ENCODE data around the gene KCNQ2. TPM values are rescaled to one million over a fixed set of nuclear protein-coding genes. Genes with fewer than 3 reads are reported as not detected.
A peak's percentile ranks its signal among the peaks of the same experiment; 100 is the strongest.

KCNQ2 gene
- total RNA-seq, 1 experiment from 2014 or later = not detected

DNA sequence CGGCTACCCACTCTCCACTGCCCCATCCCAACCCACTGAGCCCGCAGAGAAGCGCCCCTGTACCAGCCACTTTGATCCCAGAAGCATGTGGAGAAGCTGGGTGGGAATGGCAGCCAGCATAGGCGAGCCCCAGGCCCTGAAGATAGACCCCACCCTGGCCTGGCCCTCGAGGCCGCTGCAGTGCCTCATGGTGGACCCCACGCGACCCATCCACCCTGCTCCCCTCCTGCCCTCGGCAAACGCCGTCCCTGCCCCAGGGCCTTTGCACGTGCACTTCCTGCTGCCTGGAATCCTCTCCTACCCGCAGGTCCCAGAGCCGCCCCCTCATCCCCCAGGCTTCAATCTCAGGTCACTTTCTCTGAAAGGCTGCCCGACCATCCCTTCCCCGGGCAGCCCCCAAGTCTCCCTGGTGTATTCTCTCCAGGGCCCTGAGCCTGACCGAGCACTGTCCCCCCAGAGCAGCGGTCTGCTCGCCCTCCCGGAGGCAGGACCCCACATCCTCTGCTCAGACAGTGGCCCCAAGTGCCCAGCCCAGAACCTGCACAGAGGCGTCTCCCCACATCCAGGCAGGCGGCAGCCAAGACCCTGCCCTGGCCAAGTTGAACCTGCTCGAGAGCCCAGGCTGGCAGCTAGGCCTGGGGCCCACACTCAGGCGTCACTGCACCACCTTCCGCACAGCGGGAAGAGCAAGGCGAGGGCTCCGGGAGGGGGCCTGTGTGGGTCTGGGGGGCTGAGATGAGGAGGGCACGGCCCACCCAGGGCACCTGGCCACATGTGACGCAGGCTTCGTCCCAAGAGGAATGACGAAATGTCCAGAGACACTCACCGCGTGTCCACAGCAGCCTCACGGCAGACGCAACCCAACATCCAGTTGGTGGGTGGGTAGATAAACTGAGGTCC is 14.0 kb downstream of the KCNQ2 start:
- no peaks in the 10 kb centered on the region for H3K36me3 ChIP-seq (ENCODE audit: insufficient read depth, low read length)
- no peak overlapping the region for H3K9ac ChIP-seq (ENCODE audit: low read length)
- H3K9me2 ChIP-seq (replicated peaks; ENCODE audit: insufficient read depth, low read length) = no peaks in the 10 kb centered on the region
- H3K4me1 ChIP-seq (ENCODE audit: low read length) = peaks cover 4% of the 10 kb centered on the region; the same call in 1 of the 2 replicates
- H3K27me3 ChIP-seq (ENCODE audit: low read length) = no peaks in the 10 kb centered on the region
- H3K27ac ChIP-seq (ENCODE audit: low read length) = no peak overlapping the region
- H2AFZ ChIP-seq (ENCODE audit: low read length) = no peak overlapping the region
- H3K4me3 ChIP-seq (ENCODE audit: low read length) = no peak overlapping the region
- H4K20me1 ChIP-seq (ENCODE audit: insufficient read depth, low read depth, low read length) = no peaks in the 10 kb centered on the region
- H3K9me3 ChIP-seq (ENCODE audit: low read length) = no peaks in the 10 kb centered on the region
- no peak overlapping the region for H3K4me2 ChIP-seq (ENCODE audit: low read depth, low read length, poor library complexity, severe bottlenecking)
- no peaks in the 10 kb centered on the region for H3K79me2 ChIP-seq (ENCODE audit: low read length)
- no peak for DNase-seq

DNA sequence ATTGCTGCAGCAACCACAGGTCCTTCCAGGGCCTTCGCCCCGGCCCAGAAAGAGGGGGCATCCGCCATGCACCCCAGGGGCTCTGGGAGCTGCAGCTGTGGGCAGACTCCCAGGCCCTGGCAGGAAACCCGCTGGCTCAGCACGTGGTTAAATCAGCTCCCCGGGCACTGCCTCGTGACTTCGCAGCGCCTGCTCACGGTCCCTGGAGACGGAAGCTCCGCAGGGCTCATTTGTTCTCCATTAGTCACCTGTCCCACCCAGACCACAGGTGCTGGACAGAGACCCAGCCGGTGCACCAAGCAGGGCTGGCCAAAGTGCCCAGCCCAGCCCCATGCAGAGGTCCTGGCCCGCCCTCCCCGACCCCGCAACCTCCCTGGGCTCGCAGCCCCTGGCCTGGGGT is 14.7 kb downstream of the KCNQ2 start:
- peak; percentile 52 for DNase-seq

DNA sequence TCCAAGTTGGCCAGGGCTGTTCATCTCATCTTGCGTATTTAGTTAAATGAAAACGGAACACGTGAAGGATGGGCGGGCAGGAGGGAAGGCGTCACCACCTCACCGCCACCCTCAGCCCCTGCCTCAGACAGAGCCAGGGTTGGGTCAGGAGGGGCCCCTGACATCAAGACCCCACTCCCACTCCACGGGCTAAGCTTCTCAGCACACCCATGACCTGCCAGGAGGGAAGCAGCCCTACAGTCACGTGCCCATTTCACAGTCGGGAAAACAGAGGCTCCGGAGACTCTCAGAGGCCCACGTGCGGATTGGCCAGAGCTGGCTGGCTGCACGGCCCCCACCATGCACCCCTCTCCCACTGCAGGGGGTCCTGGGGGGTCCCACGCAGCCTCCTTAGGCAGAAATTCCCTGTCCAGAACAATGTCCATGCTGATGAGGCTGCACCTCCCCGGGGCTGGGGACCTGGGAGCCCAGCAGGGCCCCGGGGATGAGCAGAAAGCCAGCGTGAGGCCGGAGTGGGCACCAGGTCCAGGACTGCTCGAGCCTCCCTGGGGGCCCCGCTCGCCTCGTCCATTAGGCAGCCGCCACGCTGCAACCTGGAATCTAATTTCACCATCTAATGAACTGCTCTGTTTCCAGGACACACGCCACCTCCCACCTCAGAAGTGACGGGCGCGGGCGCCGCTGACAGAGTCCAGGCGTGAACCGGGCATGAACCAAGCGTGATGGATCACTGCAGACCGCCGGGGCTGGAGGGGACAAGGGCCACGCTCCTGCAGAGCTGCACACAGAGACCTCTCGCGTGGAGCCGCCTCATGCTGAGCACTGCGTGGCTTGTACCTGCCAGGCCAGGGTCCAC is 15.8 kb downstream of the KCNQ2 start:
- Histone ChIP-seq H3K27me3 (ENCODE audit: low read length) (no peaks in the 10 kb centered on the region), H2AFZ (ENCODE audit: low read length) (no peak overlapping the region), H3K27ac (ENCODE audit: low read length) (no peak overlapping the region), H3K9me3 (ENCODE audit: low read length) (no peaks in the 10 kb centered on the region), H3K36me3 (ENCODE audit: insufficient read depth, low read length) (no peaks in the 10 kb centered on the region), H3K9ac (ENCODE audit: low read length) (no peak overlapping the region), H3K4me3 (ENCODE audit: low read length) (no peak overlapping the region), H3K4me1 (ENCODE audit: low read length) (peaks cover 4% of the 10 kb centered on the region; the same call in 1 of the 2 replicates), H3K79me2 (ENCODE audit: low read length) (no peaks in the 10 kb centered on the region), H4K20me1 (ENCODE audit: insufficient read depth, low read depth, low read length) (no peaks in the 10 kb centered on the region), H3K4me2 (ENCODE audit: low read depth, low read length, poor library complexity, severe bottlenecking) (no peak overlapping the region), H3K9me2 (replicated peaks; ENCODE audit: insufficient read depth, low read length) (no peaks in the 10 kb centered on the region)
- no peak for DNase-seq

More for the DNA sequence above, 14.7 kb downstream of the KCNQ2 start:
- Histone ChIP-seq H3K27ac (ENCODE audit: low read length) (no peak overlapping the region), H3K4me1 (ENCODE audit: low read length) (peaks cover 4% of the 10 kb centered on the region; the same call in 1 of the 2 replicates), H3K4me2 (ENCODE audit: low read depth, low read length, poor library complexity, severe bottlenecking) (no peak overlapping the region), H2AFZ (ENCODE audit: low read length) (no peak overlapping the region), H3K79me2 (ENCODE audit: low read length) (no peaks in the 10 kb centered on the region), H3K9ac (ENCODE audit: low read length) (no peak overlapping the region), H3K9me3 (ENCODE audit: low read length) (no peaks in the 10 kb centered on the region), H3K4me3 (ENCODE audit: low read length) (no peak overlapping the region), H3K27me3 (ENCODE audit: low read length) (no peaks in the 10 kb centered on the region), H3K36me3 (ENCODE audit: insufficient read depth, low read length) (no peaks in the 10 kb centered on the region), H3K9me2 (replicated peaks; ENCODE audit: insufficient read depth, low read length) (no peaks in the 10 kb centered on the region), H4K20me1 (ENCODE audit: insufficient read depth, low read depth, low read length) (no peaks in the 10 kb centered on the region)

DNA sequence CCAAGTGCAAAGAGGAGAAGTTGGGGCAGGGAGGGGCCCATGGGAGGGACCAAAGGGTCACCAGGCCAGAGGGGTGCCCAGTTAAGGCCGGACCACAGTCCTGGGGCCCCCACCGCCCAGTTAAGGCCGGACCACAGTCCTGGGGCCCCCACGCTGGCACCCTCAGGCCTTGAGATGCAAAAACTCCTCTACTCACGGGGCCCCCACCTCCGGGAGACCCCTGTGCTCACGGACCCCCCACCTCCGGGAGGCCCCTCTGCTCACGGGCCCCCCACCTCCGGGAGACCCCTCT is 16.9 kb downstream of the KCNQ2 start:
- Histone ChIP-seq H3K4me2 (ENCODE audit: low read depth, low read length, poor library complexity, severe bottlenecking) (no peak overlapping the region), H3K9me2 (replicated peaks; ENCODE audit: insufficient read depth, low read length) (no peaks in the 10 kb centered on the region), H3K9me3 (ENCODE audit: low read length) (no peaks in the 10 kb centered on the region), H4K20me1 (ENCODE audit: insufficient read depth, low read depth, low read length) (no peaks in the 10 kb centered on the region), H3K4me1 (ENCODE audit: low read length) (peaks cover 4% of the 10 kb centered on the region; the same call in 1 of the 2 replicates), H3K27ac (ENCODE audit: low read length) (no peak overlapping the region), H3K27me3 (ENCODE audit: low read length) (no peaks in the 10 kb centered on the region), H2AFZ (ENCODE audit: low read length) (no peak overlapping the region), H3K9ac (ENCODE audit: low read length) (no peak overlapping the region), H3K36me3 (ENCODE audit: insufficient read depth, low read length) (no peaks in the 10 kb centered on the region), H3K79me2 (ENCODE audit: low read length) (no peaks in the 10 kb centered on the region), H3K4me3 (ENCODE audit: low read length) (no peak overlapping the region)
- DNase-seq = no peak

DNA sequence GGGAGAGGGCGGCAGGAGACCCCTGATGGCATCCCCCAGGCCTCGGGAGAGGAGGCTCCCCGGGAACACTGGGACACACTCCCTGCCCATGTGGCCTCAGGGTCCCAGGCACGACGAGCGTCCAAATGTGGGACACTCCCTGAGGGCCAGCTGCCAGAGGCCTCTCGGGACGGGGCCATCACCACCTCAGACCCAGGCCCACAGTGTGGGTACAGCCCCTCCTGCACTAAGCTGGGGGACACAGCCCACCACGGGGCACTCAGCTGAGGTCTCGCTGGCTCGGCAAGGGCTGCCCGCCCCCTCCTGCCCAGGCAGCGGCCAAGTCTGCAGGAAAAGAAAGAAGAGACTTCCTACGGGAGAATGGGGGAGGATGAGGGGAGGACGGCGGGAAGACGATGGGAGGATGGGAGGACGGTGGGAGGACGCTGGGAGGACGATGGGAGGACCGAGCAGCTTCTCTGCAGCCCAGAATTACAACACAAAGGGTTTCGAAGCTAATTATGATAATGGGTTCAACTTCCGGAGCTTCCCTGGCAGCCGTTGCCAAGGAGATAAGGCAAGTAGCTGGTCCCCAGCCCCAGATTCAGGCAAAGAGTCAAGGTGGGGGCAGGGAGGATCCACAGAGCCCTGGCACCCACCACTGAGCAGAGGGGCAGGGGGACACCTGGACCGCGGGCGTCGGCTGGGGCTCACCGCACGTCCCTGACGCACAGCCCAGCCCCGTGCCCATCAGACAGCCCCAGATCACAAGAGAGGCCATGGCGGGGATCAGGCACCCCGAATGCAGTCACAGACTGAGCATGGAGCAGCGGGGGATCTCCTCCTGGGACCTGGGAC is 17.5 kb downstream of the KCNQ2 start:
- Histone ChIP-seq H3K9ac (ENCODE audit: low read length) (no peak overlapping the region), H3K4me2 (ENCODE audit: low read depth, low read length, poor library complexity, severe bottlenecking) (no peak overlapping the region), H3K27ac (ENCODE audit: low read length) (no peak overlapping the region), H2AFZ (ENCODE audit: low read length) (no peak overlapping the region), H3K4me1 (ENCODE audit: low read length) (peaks cover 4% of the 10 kb centered on the region; the same call in 1 of the 2 replicates), H3K27me3 (ENCODE audit: low read length) (no peaks in the 10 kb centered on the region), H4K20me1 (ENCODE audit: insufficient read depth, low read depth, low read length) (no peaks in the 10 kb centered on the region), H3K9me2 (replicated peaks; ENCODE audit: insufficient read depth, low read length) (no peaks in the 10 kb centered on the region), H3K36me3 (ENCODE audit: insufficient read depth, low read length) (no peaks in the 10 kb centered on the region), H3K9me3 (ENCODE audit: low read length) (no peaks in the 10 kb centered on the region), H3K79me2 (ENCODE audit: low read length) (no peaks in the 10 kb centered on the region), H3K4me3 (ENCODE audit: low read length) (no peak overlapping the region)
- no peak for DNase-seq

DNA sequence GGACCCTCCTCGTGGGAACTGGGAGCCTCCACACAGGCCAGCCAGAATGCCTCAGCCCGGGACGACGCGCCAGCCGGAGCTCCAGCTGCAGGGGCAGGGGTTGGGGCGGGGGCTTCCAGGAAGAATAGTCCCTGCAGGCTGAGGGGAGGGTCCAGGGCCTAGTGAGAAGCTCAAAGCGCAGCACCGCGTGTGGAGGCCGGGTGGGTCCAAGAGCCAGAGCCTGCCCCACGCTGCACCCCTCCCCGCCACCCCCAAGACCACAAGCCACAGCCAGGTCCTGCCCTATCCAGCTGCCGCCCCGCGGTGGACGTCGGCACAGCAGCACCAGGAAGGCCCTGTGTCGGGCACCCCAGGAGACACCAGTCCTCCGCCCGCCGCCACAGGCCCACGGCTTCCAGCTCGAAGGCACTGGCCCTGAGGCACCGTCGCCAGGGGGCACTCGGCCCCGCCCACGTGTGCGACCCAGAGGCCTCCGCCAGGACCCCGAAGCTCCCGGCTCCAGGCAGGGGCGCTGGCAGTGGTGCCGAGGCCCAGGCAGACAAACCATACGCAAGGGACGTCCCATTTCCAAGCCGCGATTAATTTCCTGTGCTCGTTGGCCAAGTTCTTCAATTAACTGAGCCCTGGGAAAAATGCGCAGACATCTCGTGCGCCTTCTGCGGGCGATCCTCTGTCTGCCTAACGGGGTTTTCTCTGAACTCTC is 19.5 kb downstream of the KCNQ2 start:
- H2AFZ ChIP-seq (ENCODE audit: low read length) = no peak overlapping the region
- no peak overlapping the region for H3K27ac ChIP-seq (ENCODE audit: low read length)
- DNase-seq = no peak
- H3K9me2 ChIP-seq (replicated peaks; ENCODE audit: insufficient read depth, low read length) = no peaks in the 10 kb centered on the region
- no peaks in the 10 kb centered on the region for H3K27me3 ChIP-seq (ENCODE audit: low read length)
- H3K36me3 ChIP-seq (ENCODE audit: insufficient read depth, low read length) = no peaks in the 10 kb centered on the region
- H3K4me3 ChIP-seq (ENCODE audit: low read length) = no peak overlapping the region
- no peaks in the 10 kb centered on the region for H4K20me1 ChIP-seq (ENCODE audit: insufficient read depth, low read depth, low read length)
- H3K79me2 ChIP-seq (ENCODE audit: low read length) = no peaks in the 10 kb centered on the region
- peaks cover 4% of the 10 kb centered on the region; the same call in 1 of the 2 replicates for H3K4me1 ChIP-seq (ENCODE audit: low read length)
- H3K9ac ChIP-seq (ENCODE audit: low read length) = no peak overlapping the region
- no peaks in the 10 kb centered on the region for H3K9me3 ChIP-seq (ENCODE audit: low read length)
- no peak overlapping the region for H3K4me2 ChIP-seq (ENCODE audit: low read depth, low read length, poor library complexity, severe bottlenecking)

DNA sequence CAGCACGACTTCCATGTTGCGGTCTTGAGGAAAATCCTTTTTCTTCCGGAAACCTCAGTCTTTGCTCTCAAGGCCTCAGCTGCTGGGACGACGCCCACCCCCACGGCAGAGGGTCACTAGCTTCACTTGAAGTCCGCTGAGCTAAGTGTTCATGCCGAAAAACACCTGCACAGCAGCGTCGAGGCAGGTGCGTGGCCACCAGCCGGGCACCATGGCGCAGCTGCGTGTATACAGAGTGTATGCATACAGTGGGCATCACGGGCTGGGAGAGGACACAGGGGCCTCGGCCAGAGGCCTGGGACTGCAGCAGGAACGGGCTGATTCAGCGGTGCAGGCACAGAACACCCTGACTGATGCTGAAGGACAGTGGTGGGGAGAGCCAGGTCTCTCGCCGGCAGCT is 20.1 kb downstream of the KCNQ2 start:
- no peaks in the 10 kb centered on the region for H3K9me2 ChIP-seq (replicated peaks; ENCODE audit: insufficient read depth, low read length)
- no peak for DNase-seq
- no peaks in the 10 kb centered on the region for H3K79me2 ChIP-seq (ENCODE audit: low read length)
- no peak overlapping the region for H2AFZ ChIP-seq (ENCODE audit: low read length)
- H3K9ac ChIP-seq (ENCODE audit: low read length) = no peak overlapping the region
- H3K27me3 ChIP-seq (ENCODE audit: low read length) = no peaks in the 10 kb centered on the region
- H3K36me3 ChIP-seq (ENCODE audit: insufficient read depth, low read length) = no peaks in the 10 kb centered on the region
- H3K27ac ChIP-seq (ENCODE audit: low read length) = no peak overlapping the region
- H4K20me1 ChIP-seq (ENCODE audit: insufficient read depth, low read depth, low read length) = no peaks in the 10 kb centered on the region
- no peaks in the 10 kb centered on the region for H3K9me3 ChIP-seq (ENCODE audit: low read length)
- H3K4me2 ChIP-seq (ENCODE audit: low read depth, low read length, poor library complexity, severe bottlenecking) = no peak overlapping the region
- no peak overlapping the region for H3K4me3 ChIP-seq (ENCODE audit: low read length)
- H3K4me1 ChIP-seq (ENCODE audit: low read length) = peaks cover under 1% of the 10 kb centered on the region; the same call in 1 of the 2 replicates

Measured in Karpas-422 (cell line).